Measurements from ENCODE around the gene TIAM1. TPM values are rescaled to one million over a fixed set of nuclear protein-coding genes. Genes with fewer than 3 reads are reported as not detected.

The TIAM1 gene
- total RNA-seq, 1 experiment from 2014 or later: 3.7 TPM

DNA sequence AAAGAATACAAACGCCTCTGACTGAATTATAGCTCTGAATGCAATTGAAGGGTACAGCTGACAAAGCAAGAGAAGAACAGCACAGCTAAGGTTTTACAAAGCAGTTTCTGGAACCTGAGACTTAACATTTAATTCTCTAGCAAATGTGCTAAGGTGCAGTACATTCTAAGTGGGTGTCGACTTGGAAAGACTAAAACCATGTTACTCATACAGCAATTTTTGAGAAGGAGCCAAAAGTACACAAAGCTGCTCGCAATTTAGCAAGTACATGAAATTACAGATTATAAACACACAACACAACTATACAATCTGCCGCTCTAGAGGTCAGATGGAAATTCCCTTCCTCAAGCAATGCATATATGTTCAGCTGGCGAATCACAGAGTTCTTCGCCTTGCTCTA lies 121.9 kb downstream of the TIAM1 start:
- ATAC-seq (no peak), DNase-seq (ENCODE audit: low read depth, low spot score) (no peak)
- TF ChIP-seq TCF7L2 (IDR thresholded peaks at IDR 0.05; ENCODE audit: low read depth, low read length): no peak
- TF ChIP-seq, protein P1, sequence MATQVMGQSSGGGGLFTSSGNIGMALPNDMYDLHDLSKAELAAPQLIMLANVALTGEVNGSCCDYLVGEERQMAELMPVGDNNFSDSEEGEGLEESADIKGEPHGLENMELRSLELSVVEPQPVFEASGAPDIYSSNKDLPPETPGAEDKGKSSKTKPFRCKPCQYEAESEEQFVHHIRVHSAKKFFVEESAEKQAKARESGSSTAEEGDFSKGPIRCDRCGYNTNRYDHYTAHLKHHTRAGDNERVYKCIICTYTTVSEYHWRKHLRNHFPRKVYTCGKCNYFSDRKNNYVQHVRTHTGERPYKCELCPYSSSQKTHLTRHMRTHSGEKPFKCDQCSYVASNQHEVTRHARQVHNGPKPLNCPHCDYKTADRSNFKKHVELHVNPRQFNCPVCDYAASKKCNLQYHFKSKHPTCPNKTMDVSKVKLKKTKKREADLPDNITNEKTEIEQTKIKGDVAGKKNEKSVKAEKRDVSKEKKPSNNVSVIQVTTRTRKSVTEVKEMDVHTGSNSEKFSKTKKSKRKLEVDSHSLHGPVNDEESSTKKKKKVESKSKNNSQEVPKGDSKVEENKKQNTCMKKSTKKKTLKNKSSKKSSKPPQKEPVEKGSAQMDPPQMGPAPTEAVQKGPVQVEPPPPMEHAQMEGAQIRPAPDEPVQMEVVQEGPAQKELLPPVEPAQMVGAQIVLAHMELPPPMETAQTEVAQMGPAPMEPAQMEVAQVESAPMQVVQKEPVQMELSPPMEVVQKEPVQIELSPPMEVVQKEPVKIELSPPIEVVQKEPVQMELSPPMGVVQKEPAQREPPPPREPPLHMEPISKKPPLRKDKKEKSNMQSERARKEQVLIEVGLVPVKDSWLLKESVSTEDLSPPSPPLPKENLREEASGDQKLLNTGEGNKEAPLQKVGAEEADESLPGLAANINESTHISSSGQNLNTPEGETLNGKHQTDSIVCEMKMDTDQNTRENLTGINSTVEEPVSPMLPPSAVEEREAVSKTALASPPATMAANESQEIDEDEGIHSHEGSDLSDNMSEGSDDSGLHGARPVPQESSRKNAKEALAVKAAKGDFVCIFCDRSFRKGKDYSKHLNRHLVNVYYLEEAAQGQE (IDR thresholded peaks at IDR 0.05; ENCODE audit: insufficient read depth in 1 of 2, low read depth in 2 of 2, low read length in 1 of 2): no peak
- TF ChIP-seq POLR2AphosphoS5 (IDR thresholded peaks at IDR 0.05; ENCODE audit: low read depth, low read length): no peak
- TF ChIP-seq, protein P2, sequence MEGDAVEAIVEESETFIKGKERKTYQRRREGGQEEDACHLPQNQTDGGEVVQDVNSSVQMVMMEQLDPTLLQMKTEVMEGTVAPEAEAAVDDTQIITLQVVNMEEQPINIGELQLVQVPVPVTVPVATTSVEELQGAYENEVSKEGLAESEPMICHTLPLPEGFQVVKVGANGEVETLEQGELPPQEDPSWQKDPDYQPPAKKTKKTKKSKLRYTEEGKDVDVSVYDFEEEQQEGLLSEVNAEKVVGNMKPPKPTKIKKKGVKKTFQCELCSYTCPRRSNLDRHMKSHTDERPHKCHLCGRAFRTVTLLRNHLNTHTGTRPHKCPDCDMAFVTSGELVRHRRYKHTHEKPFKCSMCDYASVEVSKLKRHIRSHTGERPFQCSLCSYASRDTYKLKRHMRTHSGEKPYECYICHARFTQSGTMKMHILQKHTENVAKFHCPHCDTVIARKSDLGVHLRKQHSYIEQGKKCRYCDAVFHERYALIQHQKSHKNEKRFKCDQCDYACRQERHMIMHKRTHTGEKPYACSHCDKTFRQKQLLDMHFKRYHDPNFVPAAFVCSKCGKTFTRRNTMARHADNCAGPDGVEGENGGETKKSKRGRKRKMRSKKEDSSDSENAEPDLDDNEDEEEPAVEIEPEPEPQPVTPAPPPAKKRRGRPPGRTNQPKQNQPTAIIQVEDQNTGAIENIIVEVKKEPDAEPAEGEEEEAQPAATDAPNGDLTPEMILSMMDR (IDR thresholded peaks at IDR 0.05): no peak
- TF ChIP-seq SIN3A (IDR thresholded peaks at IDR 0.05; ENCODE audit: borderline replicate concordance, insufficient read depth, low read depth, low read length): no peak
- H3K4me3 ChIP-seq (ENCODE audit: low read depth in 2 of 2, low read length in 2 of 2): no peak overlapping the region
- in situ Hi-C loops (cut with HindIII; ENCODE audit: low pct_unique_long_range_greater_than_20kb, low sequenced_read_pairs) (no loop called here), intact Hi-C loops (cut with micrococcal nuclease; ENCODE audit: unreplicated experiment) (no loop called here)
- ChIA-PET POLR2A (no interaction called here), CTCF (no interaction called here)
- no TSS peak for BruUV-seq (replicated peaks)
- no peaks in the 10 kb centered on the region for H3K9me3 ChIP-seq (ENCODE audit: control insufficient read depth, insufficient read depth, low read depth, low read length)
- H3K4me1 ChIP-seq (ENCODE audit: control insufficient read depth, insufficient read depth, low read length): no peaks in the 10 kb centered on the region
- no peaks in the 10 kb centered on the region for H3K27me3 ChIP-seq (ENCODE audit: control insufficient read depth, insufficient read depth, low read length)
- no peaks in the 10 kb centered on the region for H3K36me3 ChIP-seq (ENCODE audit: control insufficient read depth, insufficient read depth, low read length)
- no peak overlapping the region for H3K27ac ChIP-seq (ENCODE audit: low read length)

- Histone ChIP-seq H3K36me3 (ENCODE audit: control insufficient read depth, insufficient read depth, low read length) (no peaks in the 10 kb centered on the region), H3K4me3 (ENCODE audit: low read depth in 2 of 2, low read length in 2 of 2) (no peak overlapping the region), H3K27ac (ENCODE audit: low read length) (no peak overlapping the region), H3K27me3 (ENCODE audit: control insufficient read depth, insufficient read depth, low read length) (no peaks in the 10 kb centered on the region), H3K9me3 (ENCODE audit: control insufficient read depth, insufficient read depth, low read depth, low read length) (no peaks in the 10 kb centered on the region), H3K4me1 (ENCODE audit: control insufficient read depth, insufficient read depth, low read length) (no peaks in the 10 kb centered on the region)
- TF ChIP-seq, protein P2 (IDR thresholded peaks at IDR 0.05): no peak
- no peak for TF ChIP-seq SIN3A (IDR thresholded peaks at IDR 0.05; ENCODE audit: borderline replicate concordance, insufficient read depth, low read depth, low read length)
- TF ChIP-seq, protein P1 (IDR thresholded peaks at IDR 0.05; ENCODE audit: insufficient read depth in 1 of 2, low read depth in 2 of 2, low read length in 1 of 2): no peak
- DNase-seq (ENCODE audit: low read depth, low spot score) (no peak), ATAC-seq (no peak)
- intact Hi-C loops (cut with micrococcal nuclease; ENCODE audit: unreplicated experiment): no loop called here
- BruUV-seq (replicated peaks): no TSS peak
- in situ Hi-C loops (cut with HindIII; ENCODE audit: low pct_unique_long_range_greater_than_20kb, low sequenced_read_pairs): no loop called here
- ChIA-PET CTCF (no interaction called here), POLR2A (no interaction called here)
Observed at GRCh38 chr21:31221043-31221442, 123.0 kb downstream of the TIAM1 start.
